ENCODE measurements around the gene SERPINI2.

DNA sequence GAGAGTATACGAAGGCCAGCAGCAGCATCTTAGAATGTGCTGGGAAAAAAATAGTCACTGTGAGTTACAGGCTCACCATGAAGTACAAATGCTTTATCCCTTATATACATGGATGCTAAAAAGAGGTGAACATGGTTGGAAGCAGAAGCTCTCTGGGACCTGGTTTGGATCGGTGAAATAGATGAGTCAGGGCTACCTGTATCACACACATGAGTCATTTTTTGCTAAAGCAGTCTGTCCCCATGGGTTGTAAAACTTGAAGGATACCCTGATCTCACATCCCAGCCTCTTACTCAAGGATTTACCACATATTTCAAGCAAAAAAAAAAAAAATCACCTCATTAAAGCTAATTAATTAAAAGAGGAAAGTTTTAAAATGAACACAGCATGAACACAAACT is 6.9 kb upstream of the SERPINI2 start:
- TF ChIP-seq, protein P1, sequence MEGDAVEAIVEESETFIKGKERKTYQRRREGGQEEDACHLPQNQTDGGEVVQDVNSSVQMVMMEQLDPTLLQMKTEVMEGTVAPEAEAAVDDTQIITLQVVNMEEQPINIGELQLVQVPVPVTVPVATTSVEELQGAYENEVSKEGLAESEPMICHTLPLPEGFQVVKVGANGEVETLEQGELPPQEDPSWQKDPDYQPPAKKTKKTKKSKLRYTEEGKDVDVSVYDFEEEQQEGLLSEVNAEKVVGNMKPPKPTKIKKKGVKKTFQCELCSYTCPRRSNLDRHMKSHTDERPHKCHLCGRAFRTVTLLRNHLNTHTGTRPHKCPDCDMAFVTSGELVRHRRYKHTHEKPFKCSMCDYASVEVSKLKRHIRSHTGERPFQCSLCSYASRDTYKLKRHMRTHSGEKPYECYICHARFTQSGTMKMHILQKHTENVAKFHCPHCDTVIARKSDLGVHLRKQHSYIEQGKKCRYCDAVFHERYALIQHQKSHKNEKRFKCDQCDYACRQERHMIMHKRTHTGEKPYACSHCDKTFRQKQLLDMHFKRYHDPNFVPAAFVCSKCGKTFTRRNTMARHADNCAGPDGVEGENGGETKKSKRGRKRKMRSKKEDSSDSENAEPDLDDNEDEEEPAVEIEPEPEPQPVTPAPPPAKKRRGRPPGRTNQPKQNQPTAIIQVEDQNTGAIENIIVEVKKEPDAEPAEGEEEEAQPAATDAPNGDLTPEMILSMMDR (conservative IDR thresholded peaks at IDR 0.05 in 1 of 2, IDR thresholded peaks at IDR 0.05 in 1 of 2; ENCODE audit: low read depth in 1 of 2, low read length in 2 of 2): no peak
- TF ChIP-seq EZH2 (IDR thresholded peaks at IDR 0.05; ENCODE audit: low read length, missing control alignments): no peak

All from fibroblast of lung (primary cell).